ENCODE measurements around the gene NDUFS1.
A peak's percentile ranks its signal among the peaks of the same experiment; 100 is the strongest.
"Not testable (repeated sequence)": the region's sequence is repeated elsewhere in the genome, so short reads cannot be mapped to it uniquely, and the experiment has no call there.

Gene NDUFS1

GRCh38 chr2:206084870-206085741, 74.1 kb downstream of the NDUFS1 start:
- Histone ChIP-seq H3K36me3 (ENCODE audit: control insufficient read depth, insufficient read depth, low read length) (no peaks in the 10 kb centered on the region), H3K4me3 (ENCODE audit: low read length) (peak overlapping the region; percentile 63), H3K9me3 (ENCODE audit: control insufficient read depth, insufficient read depth, low read length) (no peaks in the 10 kb centered on the region), H3K4me1 (ENCODE audit: control insufficient read depth, insufficient read depth, low read length) (peaks cover 4% of the 10 kb centered on the region; the same call in 1 of the 2 replicates), H3K27ac (ENCODE audit: low read length) (peak overlapping the region; percentile 56), H3K27me3 (ENCODE audit: control insufficient read depth, insufficient read depth, low read length) (no peaks in the 10 kb centered on the region)
- no CpG with 5 or more reads among the region's 88 CpGs for WGBS (ENCODE audit: insufficient coverage, insufficient read length)
- DNase-seq (ENCODE audit: low read depth, low spot score) = no peak

- Histone ChIP-seq H3K27ac (ENCODE audit: low read length) (peak overlapping the region; percentile 56), H3K4me3 (ENCODE audit: low read length) (peak overlapping the region; percentile 63; the same call in 1 of the 2 replicates), H3K36me3 (ENCODE audit: control insufficient read depth, insufficient read depth, low read length) (no peaks in the 10 kb centered on the region), H3K4me1 (ENCODE audit: control insufficient read depth, insufficient read depth, low read length) (peaks cover 6% of the 10 kb centered on the region; the same call in 1 of the 2 replicates), H3K9me3 (ENCODE audit: control insufficient read depth, insufficient read depth, low read length) (no peaks in the 10 kb centered on the region), H3K27me3 (ENCODE audit: control insufficient read depth, insufficient read depth, low read length) (no peaks in the 10 kb centered on the region)
- no peak for DNase-seq (ENCODE audit: low read depth, low spot score)
- WGBS (ENCODE audit: insufficient coverage, insufficient read length) = no CpG with 5 or more reads among the region's 10 CpGs
These were observed 74.8 kb downstream of the NDUFS1 start for GRCh38 chr2:206084439-206084869.

GRCh38 chr2:206083602-206084438, 75.4 kb downstream of the NDUFS1 start:
- no CpG with 5 or more reads among the region's 14 CpGs for WGBS (ENCODE audit: insufficient coverage, insufficient read length)
- peak overlapping the region; percentile 57 for H3K27ac ChIP-seq (ENCODE audit: low read length)
- DNase-seq (ENCODE audit: low read depth, low spot score) = no peak

GRCh38 chr2:206082298-206082843, 76.9 kb downstream of the NDUFS1 start:
- no peaks in the 10 kb centered on the region for H3K9me3 ChIP-seq (ENCODE audit: control insufficient read depth, insufficient read depth, low read length)
- H3K36me3 ChIP-seq (ENCODE audit: control insufficient read depth, insufficient read depth, low read length) = no peaks in the 10 kb centered on the region
- H3K27me3 ChIP-seq (ENCODE audit: control insufficient read depth, insufficient read depth, low read length) = no peaks in the 10 kb centered on the region
- peaks cover 10% of the 10 kb centered on the region; the same call in 1 of the 2 replicates for H3K4me1 ChIP-seq (ENCODE audit: control insufficient read depth, insufficient read depth, low read length)
- no peak for DNase-seq (ENCODE audit: low read depth, low spot score)
- H3K27ac ChIP-seq (ENCODE audit: low read length) = peak overlapping the region; percentile 45
- H3K4me3 ChIP-seq (ENCODE audit: low read length) = no peak overlapping the region
- WGBS (ENCODE audit: insufficient coverage, insufficient read length) = no CpG with 5 or more reads among the region's 4 CpGs

More at GRCh38 chr2:206083602-206084438, 75.4 kb downstream of the NDUFS1 start:
- no peaks in the 10 kb centered on the region for H3K36me3 ChIP-seq (ENCODE audit: control insufficient read depth, insufficient read depth, low read length)
- H3K9me3 ChIP-seq (ENCODE audit: control insufficient read depth, insufficient read depth, low read length) = no peaks in the 10 kb centered on the region
- H3K4me3 ChIP-seq (ENCODE audit: low read length) = peak overlapping the region; percentile 63; the same call in 1 of the 2 replicates
- H3K27me3 ChIP-seq (ENCODE audit: control insufficient read depth, insufficient read depth, low read length) = no peaks in the 10 kb centered on the region
- peaks cover 10% of the 10 kb centered on the region; the same call in 1 of the 2 replicates for H3K4me1 ChIP-seq (ENCODE audit: control insufficient read depth, insufficient read depth, low read length)

- Histone ChIP-seq H3K27ac (ENCODE audit: low read length) (no peak overlapping the region), H3K36me3 (ENCODE audit: control insufficient read depth, insufficient read depth, low read length) (no peaks in the 10 kb centered on the region), H3K9me3 (ENCODE audit: control insufficient read depth, insufficient read depth, low read length) (no peaks in the 10 kb centered on the region), H3K27me3 (ENCODE audit: control insufficient read depth, insufficient read depth, low read length) (no peaks in the 10 kb centered on the region), H3K4me3 (ENCODE audit: low read length) (no peak overlapping the region), H3K4me1 (ENCODE audit: control insufficient read depth, insufficient read depth, low read length) (peaks cover 10% of the 10 kb centered on the region; the same call in 1 of the 2 replicates)
- DNase-seq (ENCODE audit: low read depth, low spot score) = no peak
- no CpG with 5 or more reads among the region's 4 CpGs for WGBS (ENCODE audit: insufficient coverage, insufficient read length)
These were observed 78.3 kb downstream of the NDUFS1 start for GRCh38 chr2:206080927-206081326.

GRCh38 chr2:206079699-206080465, 79.4 kb downstream of the NDUFS1 start:
- WGBS (ENCODE audit: insufficient coverage, insufficient read length) = no CpG with 5 or more reads among the region's 9 CpGs
- Histone ChIP-seq H3K4me1 (ENCODE audit: control insufficient read depth, insufficient read depth, low read length) (peaks cover 10% of the 10 kb centered on the region; the same call in 1 of the 2 replicates), H3K9me3 (ENCODE audit: control insufficient read depth, insufficient read depth, low read length) (no peaks in the 10 kb centered on the region), H3K27me3 (ENCODE audit: control insufficient read depth, insufficient read depth, low read length) (no peaks in the 10 kb centered on the region), H3K36me3 (ENCODE audit: control insufficient read depth, insufficient read depth, low read length) (no peaks in the 10 kb centered on the region), H3K4me3 (ENCODE audit: low read length) (no peak overlapping the region), H3K27ac (ENCODE audit: low read length) (peak overlapping the region; percentile 93)
- no peak for DNase-seq (ENCODE audit: low read depth, low spot score)

- H3K36me3 ChIP-seq (ENCODE audit: control insufficient read depth, insufficient read depth, low read length); DNase-seq (ENCODE audit: low read depth, low spot score); H3K4me3 ChIP-seq (ENCODE audit: low read length); H3K27me3 ChIP-seq (ENCODE audit: control insufficient read depth, insufficient read depth, low read length); H3K27ac ChIP-seq (ENCODE audit: low read length); H3K9me3 ChIP-seq (ENCODE audit: control insufficient read depth, insufficient read depth, low read length): not testable (repeated sequence)
- WGBS (ENCODE audit: insufficient coverage, insufficient read length) = no CpG with 5 or more reads among the region's 5 CpGs
- peaks cover 10% of the 10 kb centered on the region; the same call in 1 of the 2 replicates for H3K4me1 ChIP-seq (ENCODE audit: control insufficient read depth, insufficient read depth, low read length)
These were observed 81.4 kb downstream of the NDUFS1 start for GRCh38 chr2:206077879-206078278.

GRCh38 chr2:206075113-206075512, 84.1 kb downstream of the NDUFS1 start:
- DNase-seq (ENCODE audit: low read depth, low spot score) = no peak
- no peaks in the 10 kb centered on the region for H3K27me3 ChIP-seq (ENCODE audit: control insufficient read depth, insufficient read depth, low read length)
- peaks cover 8% of the 10 kb centered on the region; the same call in 1 of the 2 replicates for H3K4me1 ChIP-seq (ENCODE audit: control insufficient read depth, insufficient read depth, low read length)
- H3K27ac ChIP-seq (ENCODE audit: low read length) = no peak overlapping the region
- H3K9me3 ChIP-seq (ENCODE audit: control insufficient read depth, insufficient read depth, low read length) = no peaks in the 10 kb centered on the region
- WGBS (ENCODE audit: insufficient coverage, insufficient read length) = no CpG with 5 or more reads among the region's 1 CpG
- no peak overlapping the region for H3K4me3 ChIP-seq (ENCODE audit: low read length)
- H3K36me3 ChIP-seq (ENCODE audit: control insufficient read depth, insufficient read depth, low read length) = no peaks in the 10 kb centered on the region

- WGBS (ENCODE audit: insufficient coverage, insufficient read length) = no CpG with 5 or more reads among the region's 1 CpG
These were observed 87.4 kb downstream of the NDUFS1 start for GRCh38 chr2:206071807-206072206.

More at GRCh38 chr2:206071807-206072206, 87.4 kb downstream of the NDUFS1 start:
- H3K27ac ChIP-seq (ENCODE audit: low read length) = no peak overlapping the region
- no peaks in the 10 kb centered on the region for H3K36me3 ChIP-seq (ENCODE audit: control insufficient read depth, insufficient read depth, low read length)
- H3K9me3 ChIP-seq (ENCODE audit: control insufficient read depth, insufficient read depth, low read length) = no peaks in the 10 kb centered on the region
- no peak overlapping the region for H3K4me3 ChIP-seq (ENCODE audit: low read length)
- DNase-seq (ENCODE audit: low read depth, low spot score) = no peak
- H3K4me1 ChIP-seq (ENCODE audit: control insufficient read depth, insufficient read depth, low read length) = 0 out of 2 replicates have a peak, but pooled peaks cover 2% of the 10 kb centered on the region
- no peaks in the 10 kb centered on the region for H3K27me3 ChIP-seq (ENCODE audit: control insufficient read depth, insufficient read depth, low read length)
